ENCODE data around the gene RNU6-9.

The RNU6-9 gene

DNA sequence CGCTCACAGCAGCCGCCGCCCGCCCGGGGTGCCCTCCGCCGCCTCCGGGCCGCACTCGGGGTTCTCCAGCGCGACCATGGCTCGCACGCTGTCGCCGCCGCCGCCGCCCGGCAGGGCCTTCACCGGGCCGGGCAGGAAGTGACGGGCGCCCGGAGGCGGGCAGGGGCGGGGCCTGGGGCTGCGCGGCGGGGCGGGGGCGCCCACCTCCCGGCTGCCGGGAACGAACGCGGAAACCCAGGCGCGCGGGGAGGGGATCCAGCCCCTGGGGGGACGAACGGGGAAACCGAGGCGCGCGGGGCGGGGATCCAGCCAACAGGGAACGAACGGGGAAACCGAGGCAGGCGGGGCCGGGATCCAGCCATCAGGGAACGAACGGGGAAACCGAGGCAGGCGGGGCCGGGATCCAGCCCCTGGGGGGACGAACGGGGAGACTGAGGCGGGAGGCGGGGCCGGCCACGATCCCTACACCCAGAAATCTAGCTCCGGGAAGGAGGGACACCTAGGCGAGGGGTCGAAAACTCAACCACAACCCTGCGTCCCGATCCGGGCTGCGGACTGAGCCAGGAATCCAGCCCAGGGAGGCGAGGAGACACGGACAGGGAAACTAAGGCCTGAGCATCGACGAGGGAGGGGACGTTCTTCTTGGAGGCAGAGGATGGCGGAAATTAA, 19.9 kb downstream of the RNU6-9 start, which contains the start of gene R3HDM4:
Gene R3HDM4 (minus strand): TSS at position 140 of the 669 bp plus-strand sequence. CDS start 62 bp downstream, at position 78.
- DNase-seq, result peak; percentile 69 to 83 (median 75)
- POLR2A ChIA-PET, result interaction anchor here (0.6 kb wide), 2 partner anchors 8 to 31 kb away, joined by 3 read pairs; no protein-coding TSS in a partner anchor
- Histone ChIP-seq H3K4me1 (ENCODE audit: control extremely low read depth in 1 of 4, control insufficient read depth in 4 of 4, insufficient read depth in 4 of 4, low read length in 3 of 4) (peaks cover 5 to 54% (median 52%) of the 10 kb centered on the region in 4 experiments), H3K36me3 (ENCODE audit: control insufficient read depth in 4 of 4, insufficient read depth in 4 of 4, low read length in 3 of 4) (peaks cover 0 to 2% (median 0%) of the 10 kb centered on the region in 4 experiments), H3K4me3 (ENCODE audit: control insufficient read depth in 1 of 7, extremely low read depth in 1 of 7, insufficient read depth in 4 of 7, low read depth in 2 of 7, low read length in 6 of 7) (peak within 1 kb of the TSS; percentile 60 to 93 (median 78)), H3K27me3 (replicated peaks in 2 of 5; ENCODE audit: control insufficient read depth in 4 of 5, insufficient read depth in 5 of 5, low read length in 4 of 5) (peaks cover 0 to 10% (median 3%) of the 10 kb centered on the region in 5 experiments), H3K9me3 (ENCODE audit: control extremely low read depth in 1 of 5, control insufficient read depth in 4 of 5, insufficient read depth in 2 of 5, low read depth in 1 of 5, low read length in 4 of 5) (no peaks in the 10 kb centered on the region), H3K27ac (ENCODE audit: insufficient read depth in 1 of 2, low read depth in 1 of 2, low read length in 2 of 2, poor library complexity in 1 of 2, severe bottlenecking in 2 of 2) (peak within 1 kb of the TSS; percentile 79 to 91)
- under 1% methylated on average over 59 of the region's 76 CpGs for WGBS (ENCODE audit: insufficient coverage)
- CTCF ChIA-PET, result interaction anchor here (1.4 kb wide), 1 partner anchor 48 kb away, joined by 4 read pairs; no protein-coding TSS in a partner anchor

DNA sequence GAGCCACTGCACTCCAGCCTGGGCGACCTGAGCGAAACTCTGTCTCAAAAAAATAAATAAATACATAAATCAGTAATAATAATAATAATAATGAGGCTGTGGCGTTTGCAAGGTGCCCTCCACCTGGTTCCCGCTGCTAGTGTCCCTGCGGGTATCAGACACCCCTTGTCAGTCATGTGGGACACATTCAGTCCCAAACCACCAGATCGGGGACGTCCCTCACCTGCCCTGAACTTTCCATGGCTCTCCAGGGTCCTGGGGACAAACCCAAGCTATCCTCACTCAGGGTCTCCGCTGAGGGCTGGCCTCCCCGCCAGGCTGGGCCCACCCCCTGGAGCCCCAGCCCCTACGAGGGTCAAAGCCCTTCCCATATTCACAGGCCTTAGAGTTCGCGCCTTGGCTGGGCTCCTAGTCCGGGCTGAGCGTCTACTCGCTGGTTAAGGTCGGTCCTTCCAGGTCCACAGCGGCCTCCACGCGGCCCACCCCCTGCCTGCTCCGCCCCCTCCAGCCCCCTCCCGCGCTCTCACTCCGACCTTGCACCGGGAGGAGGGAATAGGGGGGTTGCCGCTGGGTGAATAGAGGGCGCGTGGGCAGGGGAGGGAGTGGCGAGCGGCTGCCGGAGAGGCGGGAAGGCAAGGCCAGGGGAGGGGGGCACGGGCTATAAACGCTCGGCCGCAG, 23.5 kb downstream of the RNU6-9 start:
- ChIA-PET CTCF (interaction anchor here (1.1 to 2.3 kb wide), 4 partner anchors 9 to 53 kb away, joined by 3 to 16 read pairs (median 3); no protein-coding TSS in a partner anchor), POLR2A (no interaction called here)
- Histone ChIP-seq H3K4me3 (ENCODE audit: control insufficient read depth in 1 of 7, extremely low read depth in 1 of 7, insufficient read depth in 4 of 7, low read depth in 2 of 7, low read length in 6 of 7) (peak overlapping the region in 6 of 7 experiments; percentile 18 to 68 (median 59)), H3K36me3 (ENCODE audit: control insufficient read depth in 4 of 4, insufficient read depth in 4 of 4, low read length in 3 of 4) (no peaks in the 10 kb centered on the region), H3K4me1 (ENCODE audit: control extremely low read depth in 1 of 4, control insufficient read depth in 4 of 4, insufficient read depth in 4 of 4, low read length in 3 of 4) (peaks cover 0 to 48% (median 43%) of the 10 kb centered on the region in 4 experiments), H3K9me3 (ENCODE audit: control extremely low read depth in 1 of 5, control insufficient read depth in 4 of 5, insufficient read depth in 2 of 5, low read depth in 1 of 5, low read length in 4 of 5) (no peaks in the 10 kb centered on the region), H3K27me3 (replicated peaks in 2 of 5; ENCODE audit: control insufficient read depth in 4 of 5, insufficient read depth in 5 of 5, low read length in 4 of 5) (peaks cover 0 to 41% (median 9%) of the 10 kb centered on the region in 5 experiments), H3K27ac (ENCODE audit: insufficient read depth in 1 of 2, low read depth in 1 of 2, low read length in 2 of 2, poor library complexity in 1 of 2, severe bottlenecking in 2 of 2) (no peak overlapping the region)
- peak in 2 of 3 donors; percentile 70 to 74 for DNase-seq
- 15% methylated on average over 25 of the region's 35 CpGs for WGBS (ENCODE audit: insufficient coverage)

DNA sequence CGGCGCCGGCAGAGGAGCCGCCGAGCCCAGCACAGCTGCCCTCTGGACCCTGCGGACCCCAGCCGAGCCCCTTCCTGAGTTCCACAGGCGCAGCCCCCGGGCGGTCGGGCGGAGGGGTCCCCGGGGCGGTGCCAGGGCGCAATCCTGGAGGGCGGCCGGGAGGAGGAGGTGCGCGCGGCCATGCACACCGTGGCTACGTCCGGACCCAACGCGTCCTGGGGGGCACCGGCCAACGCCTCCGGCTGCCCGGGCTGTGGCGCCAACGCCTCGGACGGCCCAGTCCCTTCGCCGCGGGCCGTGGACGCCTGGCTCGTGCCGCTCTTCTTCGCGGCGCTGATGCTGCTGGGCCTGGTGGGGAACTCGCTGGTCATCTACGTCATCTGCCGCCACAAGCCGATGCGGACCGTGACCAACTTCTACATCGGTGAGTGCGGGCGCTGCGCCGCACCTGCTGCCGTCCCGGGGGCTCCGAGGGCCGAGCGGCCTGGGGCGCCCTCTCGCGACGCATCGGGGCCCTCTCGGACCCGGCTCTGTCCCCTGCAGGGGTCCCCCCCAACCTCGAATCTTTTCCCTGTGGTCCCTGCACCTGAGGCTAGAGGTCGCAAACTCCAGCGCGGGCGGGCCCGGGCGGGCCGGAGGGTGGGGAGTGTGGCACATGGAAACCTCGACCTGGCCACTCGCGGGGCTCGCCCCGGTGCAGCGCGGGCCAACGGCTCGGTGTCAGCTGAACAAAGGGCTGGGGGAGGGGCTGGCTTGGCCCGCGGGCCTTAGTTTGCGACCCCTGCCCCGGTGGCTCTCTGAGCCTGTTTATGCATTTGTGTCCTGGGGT, 24.3 kb downstream of the RNU6-9 start, which contains the start of gene KISS1R:
Gene KISS1R (plus strand): TSS at position 11 of the 829 bp plus-strand sequence. CDS start 170 bp downstream, at position 181.
- CTCF ChIA-PET, result interaction anchor here (2.3 kb wide), 1 partner anchor 54 kb away, joined by 16 read pairs; no protein-coding TSS in a partner anchor
- Histone ChIP-seq H3K4me1 (ENCODE audit: control extremely low read depth in 1 of 4, control insufficient read depth in 4 of 4, insufficient read depth in 4 of 4, low read length in 3 of 4) (peaks cover 0 to 49% (median 43%) of the 10 kb centered on the region in 4 experiments), H3K27ac (ENCODE audit: insufficient read depth in 1 of 2, low read depth in 1 of 2, low read length in 2 of 2, poor library complexity in 1 of 2, severe bottlenecking in 2 of 2) (no peak within 1 kb of the TSS), H3K4me3 (ENCODE audit: control insufficient read depth in 1 of 7, extremely low read depth in 1 of 7, insufficient read depth in 4 of 7, low read depth in 2 of 7, low read length in 6 of 7) (peak within 1 kb of the TSS; percentile 18 to 68 (median 57)), H3K36me3 (ENCODE audit: control insufficient read depth in 4 of 4, insufficient read depth in 4 of 4, low read length in 3 of 4) (no peaks in the 10 kb centered on the region), H3K9me3 (ENCODE audit: control extremely low read depth in 1 of 5, control insufficient read depth in 4 of 5, insufficient read depth in 2 of 5, low read depth in 1 of 5, low read length in 4 of 5) (no peaks in the 10 kb centered on the region), H3K27me3 (replicated peaks in 2 of 5; ENCODE audit: control insufficient read depth in 4 of 5, insufficient read depth in 5 of 5, low read length in 4 of 5) (peaks cover 0 to 41% (median 9%) of the 10 kb centered on the region in 5 experiments)
- under 1% methylated on average over 86 of the region's 87 CpGs for WGBS (ENCODE audit: insufficient coverage)
- POLR2A ChIA-PET, result no interaction called here
- DNase-seq, result peak; percentile 80 to 85 (median 81)

DNA sequence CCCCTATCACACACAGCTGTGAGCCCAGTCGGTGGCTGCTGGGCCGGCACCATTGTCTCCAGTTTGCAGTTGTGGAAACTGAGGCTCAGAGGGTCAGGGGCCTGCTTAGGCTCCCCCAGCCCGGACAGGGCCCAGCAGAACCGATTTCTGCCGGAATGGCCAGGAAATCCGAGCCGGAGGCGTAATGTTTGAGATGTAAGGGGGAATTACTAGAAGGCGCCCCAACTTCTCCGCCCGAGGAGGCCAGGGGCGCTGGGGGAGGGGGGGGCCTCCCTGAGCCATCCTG, 24.8 kb downstream of the RNU6-9 start:
- Histone ChIP-seq H3K36me3 (ENCODE audit: control insufficient read depth in 4 of 4, insufficient read depth in 4 of 4, low read length in 3 of 4) (no peaks in the 10 kb centered on the region), H3K27ac (ENCODE audit: insufficient read depth in 1 of 2, low read depth in 1 of 2, low read length in 2 of 2, poor library complexity in 1 of 2, severe bottlenecking in 2 of 2) (no peak overlapping the region), H3K27me3 (replicated peaks in 2 of 5; ENCODE audit: control insufficient read depth in 4 of 5, insufficient read depth in 5 of 5, low read length in 4 of 5) (peaks cover 0 to 41% (median 9%) of the 10 kb centered on the region in 5 experiments), H3K4me1 (ENCODE audit: control extremely low read depth in 1 of 4, control insufficient read depth in 4 of 4, insufficient read depth in 4 of 4, low read length in 3 of 4) (peaks cover 0 to 49% (median 43%) of the 10 kb centered on the region in 4 experiments), H3K9me3 (ENCODE audit: control extremely low read depth in 1 of 5, control insufficient read depth in 4 of 5, insufficient read depth in 2 of 5, low read depth in 1 of 5, low read length in 4 of 5) (no peaks in the 10 kb centered on the region), H3K4me3 (ENCODE audit: control insufficient read depth in 1 of 7, extremely low read depth in 1 of 7, insufficient read depth in 4 of 7, low read depth in 2 of 7, low read length in 6 of 7) (peak overlapping the region in 5 of 7 experiments; percentile 19 to 68 (median 61))
- DNase-seq, result no peak
- WGBS (ENCODE audit: insufficient coverage), result 0% methylated on average over 9 of the region's 12 CpGs
- ChIA-PET POLR2A (no interaction called here), CTCF (interaction anchor here (2.3 kb wide), 1 partner anchor 55 kb away, joined by 16 read pairs; no protein-coding TSS in a partner anchor)

DNA sequence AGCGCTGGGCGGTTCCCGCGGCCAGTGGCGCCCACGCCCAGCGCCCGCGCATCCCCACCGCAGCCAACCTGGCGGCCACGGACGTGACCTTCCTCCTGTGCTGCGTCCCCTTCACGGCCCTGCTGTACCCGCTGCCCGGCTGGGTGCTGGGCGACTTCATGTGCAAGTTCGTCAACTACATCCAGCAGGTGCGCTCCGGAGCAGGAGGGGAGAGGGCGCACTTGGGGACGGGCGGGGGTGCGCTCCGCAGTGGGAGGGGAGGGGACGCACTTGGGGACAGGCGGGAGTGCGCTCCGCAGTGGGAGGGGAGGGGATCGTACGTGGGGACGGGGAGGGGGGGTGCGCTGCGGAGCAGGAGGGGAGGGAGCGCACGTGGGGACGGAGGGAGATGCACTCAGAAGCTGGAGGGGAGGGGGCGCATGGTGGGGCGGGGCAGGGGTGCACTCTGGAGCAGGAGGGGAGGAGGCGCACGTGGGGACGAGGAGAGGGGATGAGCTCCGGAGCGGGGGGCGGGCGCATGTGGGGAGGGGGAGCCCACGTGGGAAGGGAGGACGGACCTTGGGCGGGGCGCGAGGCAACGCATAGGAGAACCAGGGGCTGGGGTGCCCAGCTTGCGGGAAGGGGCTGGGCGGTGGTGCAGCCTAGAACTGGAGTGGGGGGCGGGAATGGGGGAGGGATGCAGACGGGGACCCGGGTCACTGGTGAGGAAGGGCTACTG, 25.4 kb downstream of the RNU6-9 start:
- ChIA-PET CTCF (interaction anchor here (0.7 to 2.3 kb wide), 4 partner anchors 11 to 148 kb away, joined by 3 to 16 read pairs (median 6); no protein-coding TSS in a partner anchor), POLR2A (no interaction called here)
- Histone ChIP-seq H3K27me3 (replicated peaks in 2 of 5; ENCODE audit: control insufficient read depth in 4 of 5, insufficient read depth in 5 of 5, low read length in 4 of 5) (peaks cover 0 to 41% (median 9%) of the 10 kb centered on the region in 5 experiments), H3K9me3 (ENCODE audit: control extremely low read depth in 1 of 5, control insufficient read depth in 4 of 5, insufficient read depth in 2 of 5, low read depth in 1 of 5, low read length in 4 of 5) (no peaks in the 10 kb centered on the region), H3K36me3 (ENCODE audit: control insufficient read depth in 4 of 4, insufficient read depth in 4 of 4, low read length in 3 of 4) (no peaks in the 10 kb centered on the region), H3K4me3 (ENCODE audit: control insufficient read depth in 1 of 7, extremely low read depth in 1 of 7, insufficient read depth in 4 of 7, low read depth in 2 of 7, low read length in 6 of 7) (peak overlapping the region in 2 of 7 experiments; percentile 26 to 68), H3K27ac (ENCODE audit: insufficient read depth in 1 of 2, low read depth in 1 of 2, low read length in 2 of 2, poor library complexity in 1 of 2, severe bottlenecking in 2 of 2) (no peak overlapping the region), H3K4me1 (ENCODE audit: control extremely low read depth in 1 of 4, control insufficient read depth in 4 of 4, insufficient read depth in 4 of 4, low read length in 3 of 4) (peaks cover 0 to 50% (median 44%) of the 10 kb centered on the region in 4 experiments)
- WGBS (ENCODE audit: insufficient coverage), result under 1% methylated on average over 24 of the region's 58 CpGs
- DNase-seq, result peak in 1 of 3 donors; percentile 40
